GM10847 (cell line): ENCODE data around the gene AHSG.

ENCODE experiments used
- POLR2A ChIP-seq: IDR thresholded peaks from 2 replicates; pipeline ENCODE4 v1.6.1; 2011; ENCODE audit not compliant: insufficient read length; ENCODE audit errors: extremely low read depth

The AHSG gene

GRCh38 chr3:186605561-186606545 is 7.0 kb upstream of the AHSG start:
- no peak for TF ChIP-seq POLR2A

DNA sequence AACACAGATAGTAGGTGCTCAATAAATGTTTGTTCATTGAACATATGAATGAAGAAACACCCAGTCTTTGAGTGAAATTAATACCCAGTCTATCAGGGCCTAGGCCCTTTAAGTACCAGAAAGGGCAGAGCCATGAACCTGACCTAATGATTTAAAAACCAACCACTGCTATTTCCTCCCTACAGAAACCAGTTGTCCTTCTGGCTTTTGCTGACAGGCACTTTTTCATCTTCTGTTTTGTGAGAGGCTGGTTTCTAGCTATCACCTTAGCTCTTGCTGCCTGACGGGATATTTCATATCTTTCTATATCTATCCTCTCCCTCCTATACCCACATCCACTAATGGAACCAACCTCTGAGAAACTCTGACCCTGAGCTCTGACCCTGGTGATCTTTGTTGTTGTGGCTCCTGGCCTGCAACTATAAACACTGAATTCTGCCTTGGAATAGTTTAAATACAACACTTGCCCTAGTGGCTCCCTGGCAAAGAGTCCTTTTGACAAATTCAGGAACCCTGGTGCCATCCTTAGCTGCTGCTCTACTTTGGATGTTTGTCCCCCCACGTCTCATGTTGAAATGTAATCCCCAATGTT is 4.1 kb upstream of the AHSG start:
- no peak for TF ChIP-seq POLR2A

DNA sequence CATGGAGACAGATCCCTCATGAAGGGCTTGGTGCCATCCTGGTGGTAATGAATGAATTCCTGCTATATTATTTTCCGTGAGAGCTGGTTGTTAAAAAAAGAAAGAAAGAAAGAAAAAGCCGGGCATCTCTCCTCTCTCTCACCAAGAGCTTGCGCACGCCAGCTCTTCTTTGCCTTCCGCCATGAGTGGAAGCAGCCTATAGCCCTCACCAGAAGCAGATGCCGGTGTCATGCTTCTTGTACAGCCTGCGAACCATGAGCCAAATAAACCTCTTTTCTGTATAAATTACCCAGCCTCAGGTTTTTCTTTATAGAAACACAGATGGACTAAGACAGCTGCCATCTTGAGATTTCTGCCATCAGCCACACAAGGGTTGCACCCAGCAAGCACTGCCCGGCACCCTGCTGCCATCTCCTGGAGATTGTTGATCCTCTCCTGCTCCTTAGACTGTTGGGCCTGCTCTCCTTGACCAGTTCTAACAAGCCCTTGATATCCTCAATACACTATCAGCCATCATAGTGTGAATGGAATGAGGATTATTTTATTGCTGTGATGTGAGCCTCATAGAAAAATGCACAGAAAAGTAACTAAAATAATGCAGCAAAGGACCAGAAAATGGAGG is 3.5 kb upstream of the AHSG start:
- no peak for TF ChIP-seq POLR2A

GRCh38 chr3:186612065-186612464 is 795 bp upstream of the AHSG start:
- no peak for TF ChIP-seq POLR2A

DNA sequence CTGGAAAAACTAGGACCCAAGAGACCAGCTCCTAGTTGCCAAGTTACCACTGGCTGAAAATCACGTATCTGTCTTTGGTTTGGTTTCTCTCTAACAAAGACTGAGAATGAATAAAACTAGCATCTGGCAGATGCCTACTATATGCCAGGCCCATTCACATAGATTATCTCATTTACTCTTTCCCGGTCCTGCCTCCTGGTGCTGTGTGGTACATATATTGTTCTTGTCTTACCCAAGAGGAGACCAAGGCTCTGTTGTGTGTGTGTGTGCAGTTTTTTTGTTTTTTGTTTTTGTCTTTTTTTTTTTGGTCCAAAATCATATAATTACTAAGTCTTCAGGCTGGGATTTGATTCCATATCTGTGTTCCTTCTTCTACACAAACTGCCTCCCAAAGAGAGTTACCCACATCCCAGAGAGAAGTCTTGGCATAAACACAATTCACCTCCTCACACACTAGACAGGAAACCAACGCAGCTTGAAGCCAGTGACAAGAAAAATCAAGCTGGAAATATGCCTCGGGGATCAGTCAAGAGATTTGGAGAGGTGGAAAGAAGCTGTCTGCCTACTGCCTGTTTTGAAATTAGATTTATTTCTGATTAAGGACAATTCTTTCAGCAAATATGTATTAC is 891 bp downstream of the AHSG start:
- no peak for TF ChIP-seq POLR2A

- TF ChIP-seq POLR2A, result no peak
Observed at GRCh38 chr3:186614266-186614596, 1.4 kb downstream of the AHSG start.

DNA sequence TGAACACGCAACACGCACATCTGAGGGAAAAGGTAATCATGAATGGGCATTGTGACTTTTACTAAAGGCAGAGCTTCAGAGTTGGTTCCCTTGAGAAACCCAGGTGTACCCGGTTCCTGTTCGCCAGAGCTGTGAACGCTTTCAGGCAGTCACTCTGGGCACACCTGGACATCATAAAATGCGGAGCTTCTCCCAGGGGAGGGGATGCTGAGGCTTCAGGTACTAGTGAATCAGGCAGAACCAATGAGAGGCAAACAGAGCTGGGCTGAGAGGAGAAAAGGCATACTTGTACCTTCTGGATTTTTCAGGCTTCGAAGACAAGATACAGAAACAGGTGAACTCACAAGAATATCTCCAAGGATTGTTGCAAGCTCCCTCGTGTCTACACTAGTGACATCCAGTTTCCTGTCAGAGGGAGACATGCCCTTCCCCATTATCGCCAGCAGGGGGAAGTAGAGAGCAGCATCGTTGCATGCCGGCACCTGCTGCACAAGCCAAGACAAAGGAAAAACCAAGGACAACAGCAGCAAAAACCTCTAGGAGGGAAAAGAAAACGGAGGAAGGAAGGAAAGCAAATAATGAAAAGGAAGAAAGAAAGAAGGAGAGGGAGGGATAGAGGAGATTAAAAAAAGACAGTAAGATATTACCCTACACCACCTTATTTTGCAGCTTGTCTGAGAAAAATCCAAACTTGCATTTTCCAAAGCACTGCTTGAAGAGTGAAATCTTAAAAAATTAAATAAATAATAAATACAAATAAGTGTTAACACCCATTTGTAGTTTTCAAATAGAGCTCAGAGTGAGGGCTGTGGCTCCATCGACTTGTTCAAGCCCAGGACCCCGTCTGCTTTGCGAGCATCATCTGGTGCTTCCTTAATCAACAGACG is 2.0 kb downstream of the AHSG start:
- TF ChIP-seq POLR2A, result no peak

GRCh38 chr3:186616299-186616617 is 3.4 kb downstream of the AHSG start:
- no peak for TF ChIP-seq POLR2A

DNA sequence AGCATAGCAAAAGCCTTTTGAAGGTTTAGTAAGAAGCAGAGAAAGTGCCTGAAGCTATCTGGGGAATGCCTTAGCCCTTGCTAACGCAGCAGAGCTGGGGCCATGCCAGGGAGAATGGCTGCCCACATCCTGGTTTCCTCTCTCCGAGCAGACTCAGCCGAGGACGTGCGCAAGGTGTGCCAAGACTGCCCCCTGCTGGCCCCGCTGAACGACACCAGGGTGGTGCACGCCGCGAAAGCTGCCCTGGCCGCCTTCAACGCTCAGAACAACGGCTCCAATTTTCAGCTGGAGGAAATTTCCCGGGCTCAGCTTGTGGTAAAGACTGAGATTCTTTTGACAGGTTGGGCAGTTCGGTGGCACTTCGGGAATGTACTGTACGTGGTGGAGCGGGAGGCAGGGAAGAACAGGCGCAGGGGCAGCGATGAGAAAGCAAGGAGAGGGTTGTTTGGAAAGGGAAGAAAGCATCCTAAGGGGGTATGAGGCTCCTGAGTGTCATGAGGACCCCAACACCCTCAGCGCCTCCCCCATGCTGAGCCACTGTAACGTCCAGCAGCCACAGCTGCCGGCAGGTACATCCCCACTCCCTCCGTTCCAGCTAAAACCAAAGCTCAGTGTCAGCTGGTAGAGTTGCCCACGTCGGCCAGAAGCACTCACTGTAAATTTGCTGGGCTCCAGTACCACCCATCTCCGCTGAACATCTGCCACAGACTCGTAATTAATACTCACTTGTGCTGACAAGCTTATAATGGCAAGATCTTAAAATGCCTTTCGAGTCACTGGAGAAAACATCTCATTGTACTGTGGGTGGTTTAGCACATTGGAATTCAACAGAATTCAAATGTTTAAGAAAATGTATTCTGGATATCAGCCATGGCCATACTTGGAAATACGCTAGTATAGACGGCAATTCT is 4.4 kb downstream of the AHSG start:
- no peak for TF ChIP-seq POLR2A

- TF ChIP-seq POLR2A, result no peak
Observed at GRCh38 chr3:186618318-186618938, 5.6 kb downstream of the AHSG start.

- no peak for TF ChIP-seq POLR2A
Observed at GRCh38 chr3:186619787-186620212, 6.9 kb downstream of the AHSG start.

DNA sequence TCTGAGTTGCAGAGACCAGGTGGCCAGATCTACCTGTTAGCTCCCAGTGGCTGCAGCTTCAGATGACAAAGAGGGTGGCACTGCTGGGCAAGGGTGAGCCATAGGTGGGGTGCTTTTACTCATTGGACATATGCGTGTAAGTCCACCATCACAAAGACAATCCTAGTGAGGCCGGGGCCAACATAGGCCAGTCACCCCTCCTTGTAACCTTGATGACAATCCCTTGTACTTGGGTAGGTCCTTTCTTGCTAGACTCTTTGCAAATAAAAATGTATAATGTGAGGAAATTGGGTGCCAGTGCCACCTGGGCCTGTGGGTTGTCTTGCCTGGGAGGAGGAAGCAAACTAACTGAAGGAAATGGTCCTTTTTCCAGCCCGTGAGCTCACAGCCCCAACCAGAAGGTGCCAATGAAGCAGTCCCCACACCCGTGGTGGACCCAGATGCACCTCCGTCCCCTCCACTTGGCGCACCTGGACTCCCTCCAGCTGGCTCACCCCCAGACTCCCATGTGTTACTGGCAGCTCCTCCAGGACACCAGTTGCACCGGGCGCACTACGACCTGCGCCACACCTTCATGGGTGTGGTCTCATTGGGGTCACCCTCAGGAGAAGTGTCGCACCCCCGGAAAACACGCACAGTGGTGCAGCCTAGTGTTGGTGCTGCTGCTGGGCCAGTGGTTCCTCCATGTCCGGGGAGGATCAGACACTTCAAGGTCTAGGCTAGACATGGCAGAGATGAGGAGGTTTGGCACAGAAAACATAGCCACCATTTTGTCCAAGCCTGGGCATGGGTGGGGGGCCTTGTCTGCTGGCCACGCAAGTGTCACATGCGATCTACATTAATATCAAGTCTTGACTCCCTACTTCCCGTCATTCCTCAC is 7.6 kb downstream of the AHSG start:
- TF ChIP-seq POLR2A, result no peak
